Bronchial epithelial cell (primary cell): ENCODE results near the gene RPTOR. TPM values are rescaled to one million over a fixed set of nuclear protein-coding genes. Genes with fewer than 3 reads are reported as not detected.

ENCODE experiments used
- DNase-seq: peaks from one replicate; pipeline ENCODE4 v3.0.0-alpha.2; 2010; ENCODE audit warnings: low read depth
- FAIRE-seq: peaks from 2 replicates; lab custom pipeline; 2011; peaks lifted over from hg19 to GRCh38; lab: Jason Lieb, UNC
- H3K27me3 ChIP-seq: 2 replicates; pipeline ENCODE4 v1.5.1; 2011; ENCODE audit warnings: low read length; ENCODE audit not compliant: control insufficient read depth, insufficient read depth
- H3K36me3 ChIP-seq: 2 replicates; pipeline ENCODE4 v1.5.1; 2011; ENCODE audit warnings: low read length; ENCODE audit not compliant: control insufficient read depth, insufficient read depth
- H3K4me3 ChIP-seq: 2 replicates; pipeline ENCODE4 v1.5.1; 2011; ENCODE audit warnings: mild to moderate bottlenecking, low read depth, low read length, control low read depth
- CTCF ChIP-seq: IDR thresholded peaks from 2 replicates; pipeline ENCODE4 v1.5.1; 2011; ENCODE audit warnings: mild to moderate bottlenecking, moderate library complexity, low read length, control low read depth, inconsistent platforms; ENCODE audit not compliant: insufficient read depth, severe bottlenecking
- total RNA-seq: library from RNA; depleted of rRNA; stranded (reverse); fragments of >200 nt; gene quantifications from 2 replicates; pipeline ENCODE4 v1.2.1, GENCODE V29; 2014

Gene RPTOR
- total RNA-seq, 1 donor from 2014 or later = 14.0 TPM

- DNase-seq = no peak
- Histone ChIP-seq H3K4me3 (no peak overlapping the region), H3K27me3 (no peaks in the 10 kb centered on the region), H3K36me3 (peaks cover 12% of the 10 kb centered on the region)
- no peak for FAIRE-seq
- no peak for TF ChIP-seq CTCF
Measured at GRCh38 chr17:80920441-80920840, 375.8 kb downstream of the RPTOR start.

GRCh38 chr17:80921159-80921558 is 376.5 kb downstream of the RPTOR start:
- no peaks in the 10 kb centered on the region for H3K27me3 ChIP-seq
- DNase-seq = no peak
- FAIRE-seq = no peak
- H3K36me3 ChIP-seq = peaks cover 12% of the 10 kb centered on the region
- no peak for TF ChIP-seq CTCF
- H3K4me3 ChIP-seq = no peak overlapping the region

GRCh38 chr17:80921741-80922579 is 377.3 kb downstream of the RPTOR start:
- no peak for DNase-seq
- no peaks in the 10 kb centered on the region for H3K27me3 ChIP-seq
- FAIRE-seq = no peak
- peaks cover 15% of the 10 kb centered on the region for H3K36me3 ChIP-seq
- H3K4me3 ChIP-seq = no peak overlapping the region
- TF ChIP-seq CTCF = no peak

GRCh38 chr17:80922580-80923160 is 378.0 kb downstream of the RPTOR start:
- Histone ChIP-seq H3K4me3 (no peak overlapping the region), H3K36me3 (peaks cover 17% of the 10 kb centered on the region), H3K27me3 (no peaks in the 10 kb centered on the region)
- TF ChIP-seq CTCF = no peak
- DNase-seq (no peak), FAIRE-seq (no peak)

- no peak for DNase-seq
- Histone ChIP-seq H3K36me3 (peaks cover 17% of the 10 kb centered on the region), H3K27me3 (no peaks in the 10 kb centered on the region), H3K4me3 (no peak overlapping the region)
- no peak for TF ChIP-seq CTCF
- FAIRE-seq = no peak
Measured at GRCh38 chr17:80923211-80924110, 378.8 kb downstream of the RPTOR start.
